ENCODE data around the gene COBLL1. TPM values are rescaled to one million over a fixed set of nuclear protein-coding genes. Genes with fewer than 3 reads are reported as not detected.

COBLL1 gene
- total RNA-seq, 1 donor from 2014 or later = 14.2 TPM

DNA sequence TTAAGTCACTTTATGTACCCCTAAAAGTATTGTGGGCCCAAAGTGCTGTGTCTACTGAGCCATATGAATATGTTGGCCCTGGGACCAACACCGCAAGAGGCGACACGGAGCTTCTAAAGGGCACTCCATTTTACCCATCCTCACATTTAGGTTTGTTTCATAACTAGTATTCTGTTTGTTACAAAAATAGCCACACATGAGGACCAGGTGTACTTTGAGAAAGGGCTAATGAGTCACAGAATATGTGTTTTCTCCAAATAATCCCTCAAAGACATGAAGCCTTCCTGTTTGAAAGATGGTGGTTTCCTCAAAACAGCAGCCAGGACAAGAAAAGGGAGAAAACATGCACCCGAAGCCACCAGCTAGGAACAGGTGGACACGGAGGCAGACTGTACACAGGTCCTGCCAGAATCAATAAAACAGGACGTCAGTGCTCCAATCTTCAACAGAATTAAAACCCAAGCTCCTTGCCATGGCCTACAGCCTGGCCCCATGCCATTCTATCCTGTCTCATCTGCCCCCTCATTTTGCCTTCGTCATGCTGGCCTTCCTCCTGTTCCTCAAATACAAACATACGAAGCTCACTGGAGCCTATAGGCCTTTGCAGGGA is 198.6 kb downstream of the COBLL1 start:
- no peak for DNase-seq (ENCODE audit: extremely low read depth, low read depth, low spot score)

DNA sequence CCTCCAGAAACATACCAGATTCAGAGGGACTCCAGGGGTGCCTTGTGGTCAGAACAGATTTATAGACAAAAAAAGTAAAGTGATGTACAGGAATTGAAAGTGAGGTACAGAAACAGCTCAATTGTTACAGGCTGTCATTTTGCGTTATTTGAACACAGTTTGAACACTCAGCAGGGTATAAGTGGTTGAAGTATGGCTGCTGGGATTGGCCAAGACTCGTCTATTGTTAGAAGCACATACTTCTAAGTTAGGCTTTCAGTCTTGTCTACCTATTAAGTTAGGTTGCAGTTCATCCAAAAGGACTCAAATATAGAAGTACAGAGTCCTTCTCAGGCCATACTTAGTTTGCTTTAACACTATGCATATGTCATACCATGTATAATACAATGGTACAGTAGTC is 199.4 kb downstream of the COBLL1 start:
- DNase-seq (ENCODE audit: extremely low read depth, low read depth, low spot score) = no peak

Other genes with a start within 250 kb of the COBLL1 start
- 1.2 and 3.2 TPM in 2 replicates for gene GRB14, start 220.3 kb downstream of the COBLL1 start, total RNA-seq
- gene SLC38A11, start 113.7 kb upstream of the COBLL1 start, total RNA-seq = 0.34 TPM in 1 of 2 replicates, not detected in the other

All from glomerular endothelial cell (primary cell).